Endodermal cell (in vitro differentiated cells): ENCODE measurements around the gene EVX1. TPM values are rescaled to one million over a fixed set of nuclear protein-coding genes. Genes with fewer than 3 reads are reported as not detected.

Experiments used
- DNase-seq: peaks from one replicate; pipeline ENCODE4 v3.0.0-alpha.2; 2017
- H3K27ac ChIP-seq: 2 replicates; pipeline ENCODE4 v1.5.1; 2013; ENCODE audit warnings: mild to moderate bottlenecking, low read depth, low read length, moderate library complexity
- H3K27me3 ChIP-seq: 2 replicates; pipeline ENCODE4 v1.6.1; 2013; ENCODE audit warnings: mild to moderate bottlenecking, low read length, moderate library complexity; ENCODE audit not compliant: insufficient read depth, control insufficient read depth, poor library complexity, severe bottlenecking
- H3K36me3 ChIP-seq: 2 replicates; pipeline ENCODE4 v1.7.0; 2013; ENCODE audit warnings: mild to moderate bottlenecking, low read length, moderate library complexity; ENCODE audit not compliant: control insufficient read depth, insufficient read depth
- H3K4me1 ChIP-seq: one replicate; pipeline ENCODE4 v1.7.0; 2013; ENCODE audit warnings: low read length; ENCODE audit not compliant: control insufficient read depth, insufficient read depth
- H3K4me3 ChIP-seq: 2 replicates; pipeline ENCODE4 v1.5.1; 2013; ENCODE audit warnings: mild to moderate bottlenecking, low read length, moderate library complexity
- H3K9ac ChIP-seq: 2 replicates; pipeline ENCODE4 v1.6.1; 2013; ENCODE audit warnings: mild to moderate bottlenecking, low read length, moderate library complexity; ENCODE audit not compliant: poor library complexity, severe bottlenecking; ENCODE audit errors: extremely low read depth
- H3K9me3 ChIP-seq: 2 replicates; pipeline ENCODE4 v1.6.1; 2013; ENCODE audit warnings: mild to moderate bottlenecking, low read length, moderate library complexity; ENCODE audit not compliant: control insufficient read depth
- H3K27ac Mint-ChIP-seq: 2 replicates; pipeline ENCODE4 v1.8.0; 2020; ENCODE audit warnings: mixed read lengths
- H3K27me3 Mint-ChIP-seq: 2 replicates; pipeline ENCODE4 v1.8.0; 2021; ENCODE audit warnings: mild to moderate bottlenecking, mixed read lengths; ENCODE audit not compliant: insufficient read depth
- H3K36me3 Mint-ChIP-seq: 2 replicates; pipeline ENCODE4 v1.8.0; 2020; ENCODE audit warnings: low read depth, mixed read lengths
- H3K4me1 Mint-ChIP-seq: 2 replicates; pipeline ENCODE4 v1.8.0; 2020; ENCODE audit warnings: mixed read lengths
- H3K4me3 Mint-ChIP-seq: 2 replicates; pipeline ENCODE4 v1.8.0; 2020; ENCODE audit warnings: mild to moderate bottlenecking, moderate library complexity, mixed read lengths
- H3K9me3 Mint-ChIP-seq: 2 replicates; pipeline ENCODE4 v1.8.0; 2020; ENCODE audit warnings: mild to moderate bottlenecking, mixed read lengths
- WGBS, 2 experiments: methylation state at CpG; one replicate each; pipeline versions ENCODE4 v1.1.5 to v1.1.7; 2013; ENCODE audit warnings: missing lambda C conversion rate in 2 of 2, mixed read lengths in 1 of 2; ENCODE audit not compliant: insufficient coverage in 1 of 2, insufficient read length in 1 of 2; 5-methylcytosine and 5-hydroxymethylcytosine counted together
- total RNA-seq, 2 donors: library from RNA; stranded (reverse); fragmentation: NEBNext Ultra II Directional in 1 of 2; extraction: Animal tissue kit (Norgen Biotek cat#: 25700) in 1 of 2; gene quantifications; 2 replicates in 1 of 2; 3 replicates in 1 of 2; pipeline ENCODE4 v1.2.1, GENCODE V29; 2021
- TF ChIP-seq, protein P1 (sequence below): fragments of 200-600 bp; sonication (generic); conservative IDR thresholded peaks from 2 replicates; pipeline ENCODE4 v1.5.0; 2021; ENCODE audit warnings: antibody characterized with exemption, mild to moderate bottlenecking

Gene EVX1
- total RNA-seq, 2 donors from 2014 or later = 4.9 to 10.7 TPM

DNA sequence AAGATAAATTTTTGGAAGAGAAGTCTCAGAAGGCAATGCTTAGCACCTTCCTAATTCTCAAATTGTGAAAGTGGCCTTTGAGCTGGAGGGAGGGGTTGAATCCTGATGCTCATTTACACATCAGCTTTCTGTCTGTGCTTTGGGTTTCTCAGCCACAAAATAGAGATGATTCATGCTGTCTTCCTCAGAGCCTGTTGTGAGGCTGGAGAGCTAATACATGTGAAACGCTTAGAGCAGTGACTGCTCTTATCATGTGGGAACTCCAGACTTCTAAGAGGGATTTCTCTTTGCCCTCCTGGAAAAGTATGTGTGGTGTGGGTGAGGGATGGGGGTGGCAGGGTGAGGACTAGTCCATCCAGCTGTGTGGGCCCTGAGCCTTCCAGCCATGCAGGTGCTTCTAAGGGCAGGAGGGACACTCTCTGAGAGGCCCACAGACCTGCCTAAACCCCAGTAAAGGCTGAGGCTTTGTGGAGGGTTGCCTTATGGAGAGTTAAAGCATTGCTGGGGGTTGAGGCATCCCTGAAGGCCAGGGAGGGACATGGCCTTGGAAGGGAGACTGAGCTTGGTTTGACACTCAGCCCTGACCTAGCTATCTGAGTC is 4.8 kb upstream of the EVX1 start:
- no peak overlapping the region for H3K27ac ChIP-seq
- WGBS, 2 experiments = 20 to 71% methylated on average over 1 of the region's 1 CpG

DNA sequence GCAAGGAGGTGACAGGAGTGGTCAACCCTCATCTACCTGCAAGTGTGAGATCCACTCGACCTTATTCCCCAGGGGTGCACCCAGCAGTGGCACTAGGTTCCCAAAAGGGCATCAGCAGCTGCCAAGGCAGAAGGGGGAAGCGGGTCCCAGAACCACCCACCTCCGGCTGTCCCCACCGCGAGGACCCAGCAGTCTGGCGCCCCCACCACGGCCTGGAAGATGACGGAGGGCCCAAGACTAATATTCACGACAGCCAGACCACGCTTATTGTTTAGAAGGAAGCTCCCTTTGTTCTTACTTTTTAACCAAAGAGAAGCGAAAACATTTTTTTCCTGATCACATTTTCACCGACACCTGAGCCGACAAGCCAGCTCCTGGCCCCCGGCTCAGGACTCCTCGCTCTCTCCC is 3.6 kb upstream of the EVX1 start:
- no peaks in the 10 kb centered on the region for H3K9me3 Mint-ChIP-seq
- peaks cover 9% of the 10 kb centered on the region for H3K4me1 ChIP-seq
- peaks cover 100% of the 10 kb centered on the region for H3K27me3 ChIP-seq
- peak overlapping the region; percentile 75 for H3K4me3 Mint-ChIP-seq
- no peaks in the 10 kb centered on the region for H3K36me3 Mint-ChIP-seq
- TF ChIP-seq, protein P1, sequence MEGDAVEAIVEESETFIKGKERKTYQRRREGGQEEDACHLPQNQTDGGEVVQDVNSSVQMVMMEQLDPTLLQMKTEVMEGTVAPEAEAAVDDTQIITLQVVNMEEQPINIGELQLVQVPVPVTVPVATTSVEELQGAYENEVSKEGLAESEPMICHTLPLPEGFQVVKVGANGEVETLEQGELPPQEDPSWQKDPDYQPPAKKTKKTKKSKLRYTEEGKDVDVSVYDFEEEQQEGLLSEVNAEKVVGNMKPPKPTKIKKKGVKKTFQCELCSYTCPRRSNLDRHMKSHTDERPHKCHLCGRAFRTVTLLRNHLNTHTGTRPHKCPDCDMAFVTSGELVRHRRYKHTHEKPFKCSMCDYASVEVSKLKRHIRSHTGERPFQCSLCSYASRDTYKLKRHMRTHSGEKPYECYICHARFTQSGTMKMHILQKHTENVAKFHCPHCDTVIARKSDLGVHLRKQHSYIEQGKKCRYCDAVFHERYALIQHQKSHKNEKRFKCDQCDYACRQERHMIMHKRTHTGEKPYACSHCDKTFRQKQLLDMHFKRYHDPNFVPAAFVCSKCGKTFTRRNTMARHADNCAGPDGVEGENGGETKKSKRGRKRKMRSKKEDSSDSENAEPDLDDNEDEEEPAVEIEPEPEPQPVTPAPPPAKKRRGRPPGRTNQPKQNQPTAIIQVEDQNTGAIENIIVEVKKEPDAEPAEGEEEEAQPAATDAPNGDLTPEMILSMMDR = no peak
- peak overlapping the region; percentile 69 for H3K4me3 ChIP-seq
- H3K27ac Mint-ChIP-seq = no peak overlapping the region
- peaks cover 61% of the 10 kb centered on the region for H3K4me1 Mint-ChIP-seq
- peak; percentile 59 for DNase-seq
- no peak overlapping the region for H3K9ac ChIP-seq
- peaks cover 96% of the 10 kb centered on the region for H3K27me3 Mint-ChIP-seq
- no peaks in the 10 kb centered on the region for H3K9me3 ChIP-seq
- WGBS, 2 experiments = 16 to 28% methylated on average over 8 to 15 of the region's 15 CpGs
- no peaks in the 10 kb centered on the region for H3K36me3 ChIP-seq
- no peak overlapping the region for H3K27ac ChIP-seq

More for the DNA sequence above, 4.8 kb upstream of the EVX1 start:
- Histone ChIP-seq H3K9ac (no peak overlapping the region), H3K36me3 (no peaks in the 10 kb centered on the region), H3K27me3 (peaks cover 100% of the 10 kb centered on the region), H3K9me3 (no peaks in the 10 kb centered on the region), H3K4me3 (no peak overlapping the region), H3K4me1 (peaks cover 9% of the 10 kb centered on the region)
- DNase-seq = no peak
- peaks cover 97% of the 10 kb centered on the region for H3K27me3 Mint-ChIP-seq
- TF ChIP-seq, protein P1 = no peak
- H3K36me3 Mint-ChIP-seq = no peaks in the 10 kb centered on the region
- no peaks in the 10 kb centered on the region for H3K9me3 Mint-ChIP-seq
- no peak overlapping the region for H3K27ac Mint-ChIP-seq
- H3K4me3 Mint-ChIP-seq = peak overlapping the region; percentile 75
- peaks cover 56% of the 10 kb centered on the region for H3K4me1 Mint-ChIP-seq

GRCh38 chr7:27239387-27240014 is 3.1 kb upstream of the EVX1 start:
- Histone ChIP-seq H3K4me1 (peaks cover 9% of the 10 kb centered on the region), H3K9me3 (no peaks in the 10 kb centered on the region), H3K9ac (no peak overlapping the region), H3K27ac (no peak overlapping the region), H3K36me3 (no peaks in the 10 kb centered on the region), H3K4me3 (peak overlapping the region; percentile 69), H3K27me3 (peaks cover 100% of the 10 kb centered on the region)
- Mint-ChIP-seq H3K27ac (peak overlapping the region; percentile 64), H3K27me3 (peaks cover 96% of the 10 kb centered on the region), H3K36me3 (no peaks in the 10 kb centered on the region), H3K4me1 (peaks cover 65% of the 10 kb centered on the region), H3K4me3 (peak overlapping the region; percentile 75), H3K9me3 (no peaks in the 10 kb centered on the region)
- TF ChIP-seq, protein P1 = no peak
- DNase-seq = peak; percentile 86
- WGBS, 2 experiments = 0% methylated on average over 10 to 55 of the region's 55 CpGs
